Gastroesophageal sphincter (tissue), 3 donors: ENCODE results near the gene KPNA4.

ENCODE experiments used
- POLR2A ChIP-seq, 2 donors: fragments of 450-650 bp; IDR thresholded peaks; one replicate each; pipeline ENCODE4 v1.6.1; 2017; ENCODE audit warnings: antibody characterized with exemption in 2 of 2, mild to moderate bottlenecking in 2 of 2, moderate library complexity in 1 of 2
- TF ChIP-seq, protein P1 (sequence below), 4 experiments: fragments of 200-600 bp in 2 of 4; fragments of 450-650 bp in 2 of 4; sonication (generic) in 1 of 4; IDR thresholded peaks; one replicate each; pipeline ENCODE4 v1.5.1; 2017 to 2019; ENCODE audit warnings: antibody characterized with exemption in 4 of 4, mild to moderate bottlenecking in 2 of 4, moderate library complexity in 2 of 4

DNA sequence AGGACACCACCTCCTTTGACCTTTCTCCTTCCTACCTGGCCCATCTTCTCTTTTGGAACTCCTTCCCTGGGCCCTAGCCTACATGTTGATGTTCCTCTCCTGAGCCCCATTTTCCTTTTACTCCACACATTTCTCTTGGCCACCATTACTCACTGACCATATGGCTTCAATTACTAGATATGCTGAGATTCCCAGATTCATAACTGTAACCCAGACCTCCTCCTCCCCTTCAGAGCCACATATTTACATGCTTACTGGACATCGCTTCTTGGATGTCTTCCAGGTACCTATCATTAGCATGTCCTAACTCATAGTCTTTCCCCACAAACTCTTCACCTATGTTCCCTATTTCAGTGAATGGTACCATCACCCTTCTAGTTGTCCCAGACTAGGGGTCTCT lies 91.4 kb downstream of the KPNA4 start:
- TF ChIP-seq, protein P1, sequence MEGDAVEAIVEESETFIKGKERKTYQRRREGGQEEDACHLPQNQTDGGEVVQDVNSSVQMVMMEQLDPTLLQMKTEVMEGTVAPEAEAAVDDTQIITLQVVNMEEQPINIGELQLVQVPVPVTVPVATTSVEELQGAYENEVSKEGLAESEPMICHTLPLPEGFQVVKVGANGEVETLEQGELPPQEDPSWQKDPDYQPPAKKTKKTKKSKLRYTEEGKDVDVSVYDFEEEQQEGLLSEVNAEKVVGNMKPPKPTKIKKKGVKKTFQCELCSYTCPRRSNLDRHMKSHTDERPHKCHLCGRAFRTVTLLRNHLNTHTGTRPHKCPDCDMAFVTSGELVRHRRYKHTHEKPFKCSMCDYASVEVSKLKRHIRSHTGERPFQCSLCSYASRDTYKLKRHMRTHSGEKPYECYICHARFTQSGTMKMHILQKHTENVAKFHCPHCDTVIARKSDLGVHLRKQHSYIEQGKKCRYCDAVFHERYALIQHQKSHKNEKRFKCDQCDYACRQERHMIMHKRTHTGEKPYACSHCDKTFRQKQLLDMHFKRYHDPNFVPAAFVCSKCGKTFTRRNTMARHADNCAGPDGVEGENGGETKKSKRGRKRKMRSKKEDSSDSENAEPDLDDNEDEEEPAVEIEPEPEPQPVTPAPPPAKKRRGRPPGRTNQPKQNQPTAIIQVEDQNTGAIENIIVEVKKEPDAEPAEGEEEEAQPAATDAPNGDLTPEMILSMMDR (IDR thresholded peaks at IDR 0.05) = no peak
- TF ChIP-seq POLR2A (IDR thresholded peaks at IDR 0.05) = no peak
